ENCODE data around the gene MLXIPL. TPM values are rescaled to one million over a fixed set of nuclear protein-coding genes. Genes with fewer than 3 reads are reported as not detected.
"Not testable (repeated sequence)": the region's sequence is repeated elsewhere in the genome, so short reads cannot be mapped to it uniquely, and the experiment has no call there.

MLXIPL gene
- total RNA-seq, 2 donors from 2014 or later = 9.8 to 123 TPM

- intact Hi-C loops (cut with DNase I) = no loop called here
- peak overlapping the region in 1 of 2 donors; percentile 100 for H3K27ac ChIP-seq
Measured at GRCh38 chr7:73555411-73555982, 68.8 kb downstream of the MLXIPL start.

GRCh38 chr7:73550093-73550492 is 74.2 kb downstream of the MLXIPL start:
- H3K27ac ChIP-seq; intact Hi-C loops (cut with DNase I); H3K4me3 ChIP-seq; DNase-seq (ENCODE audit: low spot score); H3K4me1 ChIP-seq (replicated peaks); H3K9me3 ChIP-seq; H3K36me3 ChIP-seq; H3K27me3 ChIP-seq (replicated peaks; ENCODE audit: insufficient read depth): not testable (repeated sequence)
- 89% methylated on average over 5 of the region's 5 CpGs for WGBS

More at GRCh38 chr7:73555411-73555982, 68.8 kb downstream of the MLXIPL start:
- peak overlapping the region in 1 of 2 donors; percentile 97 for H3K4me3 ChIP-seq
- H3K9me3 ChIP-seq = no peaks in the 10 kb centered on the region
- no peaks in the 10 kb centered on the region for H3K27me3 ChIP-seq (replicated peaks; ENCODE audit: insufficient read depth)
- WGBS = 56% methylated on average over 6 of the region's 6 CpGs
- DNase-seq (ENCODE audit: low spot score) = no peak
- TF ChIP-seq POLR2A (IDR thresholded peaks at IDR 0.05) = no peak
- no peak for TF ChIP-seq POLR2AphosphoS5 (IDR thresholded peaks at IDR 0.05)
- TF ChIP-seq, protein P1, sequence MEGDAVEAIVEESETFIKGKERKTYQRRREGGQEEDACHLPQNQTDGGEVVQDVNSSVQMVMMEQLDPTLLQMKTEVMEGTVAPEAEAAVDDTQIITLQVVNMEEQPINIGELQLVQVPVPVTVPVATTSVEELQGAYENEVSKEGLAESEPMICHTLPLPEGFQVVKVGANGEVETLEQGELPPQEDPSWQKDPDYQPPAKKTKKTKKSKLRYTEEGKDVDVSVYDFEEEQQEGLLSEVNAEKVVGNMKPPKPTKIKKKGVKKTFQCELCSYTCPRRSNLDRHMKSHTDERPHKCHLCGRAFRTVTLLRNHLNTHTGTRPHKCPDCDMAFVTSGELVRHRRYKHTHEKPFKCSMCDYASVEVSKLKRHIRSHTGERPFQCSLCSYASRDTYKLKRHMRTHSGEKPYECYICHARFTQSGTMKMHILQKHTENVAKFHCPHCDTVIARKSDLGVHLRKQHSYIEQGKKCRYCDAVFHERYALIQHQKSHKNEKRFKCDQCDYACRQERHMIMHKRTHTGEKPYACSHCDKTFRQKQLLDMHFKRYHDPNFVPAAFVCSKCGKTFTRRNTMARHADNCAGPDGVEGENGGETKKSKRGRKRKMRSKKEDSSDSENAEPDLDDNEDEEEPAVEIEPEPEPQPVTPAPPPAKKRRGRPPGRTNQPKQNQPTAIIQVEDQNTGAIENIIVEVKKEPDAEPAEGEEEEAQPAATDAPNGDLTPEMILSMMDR (IDR thresholded peaks at IDR 0.05) = no peak
- no peaks in the 10 kb centered on the region for H3K36me3 ChIP-seq
- H3K4me1 ChIP-seq (replicated peaks) = no peaks in the 10 kb centered on the region

DNA sequence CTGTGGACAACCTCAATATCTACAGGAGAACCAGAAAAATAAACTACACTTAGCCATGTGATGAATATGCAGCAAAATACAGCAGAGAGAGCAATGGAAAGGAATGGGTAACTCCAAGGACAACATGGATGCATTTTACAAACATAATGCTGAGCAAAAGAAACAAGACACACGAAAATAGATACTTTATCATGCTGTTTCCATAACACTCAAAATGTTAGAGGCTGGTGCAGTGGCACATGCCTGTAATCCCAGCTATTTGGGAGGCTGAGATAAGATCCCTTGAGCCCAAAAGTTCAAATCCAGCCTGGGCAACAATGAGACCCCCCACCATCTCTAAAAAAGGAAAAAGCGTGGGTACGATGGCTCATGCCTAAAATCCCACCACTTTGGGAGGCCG is 75.1 kb downstream of the MLXIPL start:
- Histone ChIP-seq H3K9me3 (no peaks in the 10 kb centered on the region), H3K27ac (no peak overlapping the region), H3K4me3 (no peak overlapping the region), H3K27me3 (replicated peaks; ENCODE audit: insufficient read depth) (no peaks in the 10 kb centered on the region), H3K4me1 (replicated peaks) (no peaks in the 10 kb centered on the region), H3K36me3 (no peaks in the 10 kb centered on the region)
- TF ChIP-seq POLR2A (IDR thresholded peaks at IDR 0.05) (no peak), POLR2AphosphoS5 (IDR thresholded peaks at IDR 0.05) (no peak)
- TF ChIP-seq, protein P1 (IDR thresholded peaks at IDR 0.05) = no peak
- intact Hi-C loops (cut with DNase I) = no loop called here
- 76% methylated on average over 4 of the region's 4 CpGs for WGBS
- no peak for DNase-seq (ENCODE audit: low spot score)

DNA sequence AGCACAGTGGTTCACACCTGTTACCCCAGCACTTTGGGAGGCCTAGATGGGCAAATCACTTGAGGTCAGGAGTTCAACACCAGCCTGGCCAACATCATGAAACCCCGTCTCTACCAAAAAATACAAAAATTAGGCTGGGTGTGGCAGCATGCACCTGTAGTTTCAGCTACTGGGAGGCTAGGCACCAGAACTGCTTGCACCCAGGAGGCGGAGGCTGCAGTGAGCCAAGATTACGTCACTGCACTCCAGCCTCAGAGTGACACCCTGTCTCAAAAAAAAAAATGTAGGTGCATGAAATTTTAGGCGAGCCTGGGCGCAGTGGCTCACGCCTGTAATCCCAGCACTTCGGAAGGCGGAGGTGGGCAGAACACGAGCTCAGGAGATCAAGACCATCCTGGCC is 76.5 kb downstream of the MLXIPL start:
- DNase-seq (ENCODE audit: low spot score) = no peak
- intact Hi-C loops (cut with DNase I) = no loop called here
- no peak overlapping the region for H3K4me3 ChIP-seq
- no peaks in the 10 kb centered on the region for H3K27me3 ChIP-seq (replicated peaks; ENCODE audit: insufficient read depth)
- no peaks in the 10 kb centered on the region for H3K4me1 ChIP-seq (replicated peaks)
- no peak overlapping the region for H3K27ac ChIP-seq
- no peaks in the 10 kb centered on the region for H3K36me3 ChIP-seq
- TF ChIP-seq POLR2AphosphoS5 (IDR thresholded peaks at IDR 0.05) (no peak), POLR2A (IDR thresholded peaks at IDR 0.05) (no peak)
- TF ChIP-seq, protein P1 (IDR thresholded peaks at IDR 0.05) = no peak
- WGBS = 93% methylated on average over 9 of the region's 9 CpGs
- H3K9me3 ChIP-seq = no peaks in the 10 kb centered on the region

DNA sequence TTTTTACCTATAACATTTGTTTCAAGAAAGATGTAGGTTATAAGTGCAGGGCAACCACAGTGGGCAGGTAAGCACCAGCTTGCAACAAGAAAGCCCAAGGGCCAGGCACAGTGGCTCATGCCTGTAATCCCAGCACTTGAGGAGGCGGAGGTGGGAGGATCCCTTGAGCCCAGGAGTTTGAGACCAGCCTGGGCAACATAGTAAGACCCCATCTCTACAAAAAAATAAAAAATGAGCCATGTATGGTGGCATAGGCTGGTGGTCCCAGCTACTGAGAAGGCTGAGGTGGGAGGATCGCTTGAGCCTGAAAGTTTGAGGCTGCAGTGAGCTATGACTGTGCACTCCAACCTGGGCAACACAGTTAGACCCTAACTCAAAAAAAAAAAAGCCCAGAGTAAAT is 79.6 kb downstream of the MLXIPL start:
- no peaks in the 10 kb centered on the region for H3K4me1 ChIP-seq (replicated peaks)
- intact Hi-C loops (cut with DNase I) = no loop called here
- H3K9me3 ChIP-seq = no peaks in the 10 kb centered on the region
- WGBS = 98% methylated on average over 2 of the region's 2 CpGs
- no peaks in the 10 kb centered on the region for H3K27me3 ChIP-seq (replicated peaks; ENCODE audit: insufficient read depth)
- no peak overlapping the region for H3K27ac ChIP-seq
- no peak for DNase-seq (ENCODE audit: low spot score)
- H3K36me3 ChIP-seq = peaks cover 1 to 4% of the 10 kb centered on the region in 2 donors
- H3K4me3 ChIP-seq = no peak overlapping the region
- TF ChIP-seq POLR2A (IDR thresholded peaks at IDR 0.05) (no peak), POLR2AphosphoS5 (IDR thresholded peaks at IDR 0.05) (no peak)
- TF ChIP-seq, protein P1 (IDR thresholded peaks at IDR 0.05) = no peak

Other genes with a start within 250 kb of the MLXIPL start
- 1 to 10 TPM; 6.3 to 8.4 TPM for gene FZD9, start 190.7 kb downstream of the MLXIPL start, total RNA-seq
- 10 to 100 TPM; 43.4 to 56.4 TPM for gene BAZ1B, start 102.2 kb downstream of the MLXIPL start, total RNA-seq
- gene BCL7B, start 66.8 kb downstream of the MLXIPL start, total RNA-seq = 100 to 1,000 TPM in 1 of 2 donors, 10 to 100 TPM in 1; 78.7 to 105 TPM
- 100 to 1,000 TPM in 1 of 2 donors, 10 to 100 TPM in 1; 73.5 to 112 TPM for gene TBL2, start 45.9 kb downstream of the MLXIPL start, total RNA-seq
- gene VPS37D, start 43.3 kb upstream of the MLXIPL start, total RNA-seq = 10 to 100 TPM in 1 of 2 donors, 1 to 10 TPM in 1; 6.0 to 19.5 TPM
- gene DNAJC30, start 58.9 kb upstream of the MLXIPL start, total RNA-seq = 10 to 100 TPM; 16.3 to 16.8 TPM
- gene BUD23, start 59.1 kb upstream of the MLXIPL start, total RNA-seq = 100 to 1,000 TPM in 1 of 2 donors, 10 to 100 TPM in 1; 72.3 to 196 TPM
- gene STX1A, start 95.1 kb upstream of the MLXIPL start, total RNA-seq = 10 to 100 TPM in 1 of 2 donors, 1 to 10 TPM in 1; 6.8 to 15.3 TPM
- 10 to 100 TPM; 55.2 to 87.8 TPM for gene ABHD11, start 114.3 kb upstream of the MLXIPL start, total RNA-seq
- 100 to 1,000 TPM; 156 to 176 TPM for gene CLDN3, start 145.7 kb upstream of the MLXIPL start, total RNA-seq
- 100 to 1,000 TPM; 162 to 216 TPM for gene CLDN4, start 206.5 kb upstream of the MLXIPL start, total RNA-seq
- 10 to 100 TPM in 1 of 2 donors, 1 to 10 TPM in 1; 5.9 to 19.8 TPM for gene METTL27, start 218.0 kb upstream of the MLXIPL start, total RNA-seq
- gene TMEM270, start 236.6 kb upstream of the MLXIPL start, total RNA-seq = 1 to 10 TPM in 1 of 2 donors, not detected in 1; 4.9 TPM

Measured in prostate gland (tissue), 2 donors.